Activated CD4-positive, CD25-positive, alpha-beta regulatory T cell treated with anti-CD3 and anti-CD28 coated beads, Interleukin-2, amount 50 U/mL, for 24 hours (primary cell): ENCODE measurements around the gene HS1BP3.
A peak's percentile ranks its signal among the peaks of the same experiment; 100 is the strongest.

Experiments used
- ATAC-seq, 2 donors: fragments of 150-1000 bp; cut with Tn5 transposase; one replicate each; pipeline ENCODE4 v1.10.0; 2021; ENCODE audit warnings: mild to moderate bottlenecking in 1 of 2, moderate library complexity in 1 of 2

Gene HS1BP3

GRCh38 chr2:20674974-20675679 lies 24.2 kb upstream of the HS1BP3 start:
- ATAC-seq = no peak

- ATAC-seq = no peak
These were observed 23.5 kb upstream of the HS1BP3 start for GRCh38 chr2:20674309-20674965.

GRCh38 chr2:20673686-20674308 lies 22.9 kb upstream of the HS1BP3 start:
- no peak for ATAC-seq

GRCh38 chr2:20672201-20672951 lies 21.5 kb upstream of the HS1BP3 start:
- no peak for ATAC-seq

GRCh38 chr2:20671736-20672080 lies 20.8 kb upstream of the HS1BP3 start:
- no peak for ATAC-seq

DNA sequence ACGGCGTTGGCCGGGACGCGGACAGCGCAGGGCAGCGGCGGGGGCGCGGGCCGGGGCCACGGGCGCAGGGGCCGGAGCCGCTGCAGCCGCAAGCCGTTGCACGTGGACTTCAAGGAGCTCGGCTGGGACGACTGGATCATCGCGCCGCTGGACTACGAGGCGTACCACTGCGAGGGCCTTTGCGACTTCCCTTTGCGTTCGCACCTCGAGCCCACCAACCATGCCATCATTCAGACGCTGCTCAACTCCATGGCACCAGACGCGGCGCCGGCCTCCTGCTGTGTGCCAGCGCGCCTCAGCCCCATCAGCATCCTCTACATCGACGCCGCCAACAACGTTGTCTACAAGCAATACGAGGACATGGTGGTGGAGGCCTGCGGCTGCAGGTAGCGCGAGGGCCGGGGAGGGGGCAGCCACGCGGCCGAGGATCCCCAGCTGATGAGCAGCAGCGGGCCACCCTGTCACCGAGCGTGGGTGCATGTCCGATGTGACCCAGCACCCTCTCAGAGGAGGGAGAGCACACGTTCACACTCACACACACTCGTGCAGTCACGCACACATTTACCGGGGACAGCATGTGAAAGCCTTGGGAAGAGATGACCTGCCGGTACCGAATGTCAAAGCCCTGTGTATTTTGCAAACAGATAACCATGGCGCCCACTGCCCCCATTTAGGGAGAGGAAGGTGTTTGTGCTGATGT lies 20.3 kb upstream of the HS1BP3 start:
- ATAC-seq = no peak

DNA sequence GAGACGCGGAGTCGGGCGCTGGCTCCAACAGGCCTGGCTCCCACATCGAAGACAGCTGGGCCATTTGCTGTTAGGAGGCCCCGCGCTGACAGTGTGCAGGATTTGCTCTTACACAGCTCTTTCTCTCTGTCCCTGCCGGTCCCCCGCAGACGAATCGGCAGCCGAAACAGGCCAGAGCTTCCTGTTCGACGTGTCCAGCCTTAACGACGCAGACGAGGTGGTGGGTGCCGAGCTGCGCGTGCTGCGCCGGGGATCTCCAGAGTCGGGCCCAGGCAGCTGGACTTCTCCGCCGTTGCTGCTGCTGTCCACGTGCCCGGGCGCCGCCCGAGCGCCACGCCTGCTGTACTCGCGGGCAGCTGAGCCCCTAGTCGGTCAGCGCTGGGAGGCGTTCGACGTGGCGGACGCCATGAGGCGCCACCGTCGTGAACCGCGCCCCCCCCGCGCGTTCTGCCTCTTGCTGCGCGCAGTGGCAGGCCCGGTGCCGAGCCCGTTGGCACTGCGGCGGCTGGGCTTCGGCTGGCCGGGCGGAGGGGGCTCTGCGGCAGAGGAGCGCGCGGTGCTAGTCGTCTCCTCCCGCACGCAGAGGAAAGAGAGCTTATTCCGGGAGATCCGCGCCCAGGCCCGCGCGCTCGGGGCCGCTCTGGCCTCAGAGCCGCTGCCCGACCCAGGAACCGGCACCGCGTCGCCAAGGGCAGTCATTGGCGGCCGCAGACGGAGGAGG lies 19.6 kb upstream of the HS1BP3 start:
- no peak for ATAC-seq

DNA sequence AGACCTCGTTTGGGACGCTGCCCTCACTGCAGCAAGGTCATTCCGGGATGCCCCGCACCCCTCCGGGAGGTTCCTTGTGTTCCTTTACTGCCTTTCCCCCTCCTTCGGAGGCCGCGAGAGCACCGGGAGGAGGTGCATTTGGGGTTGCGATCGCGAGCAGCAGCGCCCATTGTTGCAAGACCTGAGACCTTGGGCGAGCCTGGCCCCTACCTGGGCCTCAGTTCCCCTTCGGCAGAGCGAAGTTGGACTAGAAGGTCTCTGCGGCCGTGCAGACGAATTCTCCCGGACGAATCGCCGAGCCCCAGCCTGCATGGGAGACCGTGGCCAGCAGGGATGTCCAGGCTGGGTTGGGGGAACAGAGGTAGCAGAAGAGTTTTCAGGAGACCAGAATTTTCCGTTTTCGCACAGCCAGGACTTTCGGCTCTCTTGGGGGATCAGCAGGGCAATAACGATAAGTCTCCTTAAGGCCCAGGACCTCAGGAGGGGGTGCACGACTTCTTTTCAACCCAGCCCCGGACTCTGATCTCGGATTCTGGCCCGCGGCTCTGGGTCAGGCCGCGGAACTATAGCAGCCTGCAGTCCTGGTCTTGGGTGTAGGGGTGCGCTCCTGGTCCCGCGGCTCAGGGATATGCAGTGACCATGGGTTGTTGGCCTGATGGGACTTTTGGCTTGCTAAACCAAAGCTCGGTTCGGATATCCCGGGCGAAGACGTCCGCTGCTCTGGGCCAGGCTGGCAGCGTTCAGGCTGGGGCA lies 18.8 kb upstream of the HS1BP3 start:
- no peak for ATAC-seq

GRCh38 chr2:20668871-20669475 lies 18.1 kb upstream of the HS1BP3 start:
- no peak for ATAC-seq

DNA sequence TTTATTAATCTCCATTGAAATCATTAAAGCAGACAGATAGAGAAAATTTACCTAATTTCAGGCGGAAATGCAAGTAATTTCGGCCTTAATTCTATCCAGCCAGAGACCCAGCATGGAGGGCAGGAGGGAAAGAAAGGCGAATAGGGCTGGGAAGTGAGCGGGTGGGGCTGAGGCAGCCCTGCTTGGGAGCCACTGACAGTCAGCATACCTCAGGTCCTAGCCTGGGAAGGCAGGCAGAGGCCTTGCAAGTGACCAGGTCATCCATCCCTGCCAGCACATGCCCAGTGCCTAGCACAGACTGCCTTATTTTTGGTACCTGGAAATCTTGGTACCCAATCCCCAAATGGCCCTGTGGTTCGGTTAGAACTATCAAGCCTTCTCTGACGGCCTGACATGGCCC lies 17.6 kb upstream of the HS1BP3 start:
- no peak for ATAC-seq

DNA sequence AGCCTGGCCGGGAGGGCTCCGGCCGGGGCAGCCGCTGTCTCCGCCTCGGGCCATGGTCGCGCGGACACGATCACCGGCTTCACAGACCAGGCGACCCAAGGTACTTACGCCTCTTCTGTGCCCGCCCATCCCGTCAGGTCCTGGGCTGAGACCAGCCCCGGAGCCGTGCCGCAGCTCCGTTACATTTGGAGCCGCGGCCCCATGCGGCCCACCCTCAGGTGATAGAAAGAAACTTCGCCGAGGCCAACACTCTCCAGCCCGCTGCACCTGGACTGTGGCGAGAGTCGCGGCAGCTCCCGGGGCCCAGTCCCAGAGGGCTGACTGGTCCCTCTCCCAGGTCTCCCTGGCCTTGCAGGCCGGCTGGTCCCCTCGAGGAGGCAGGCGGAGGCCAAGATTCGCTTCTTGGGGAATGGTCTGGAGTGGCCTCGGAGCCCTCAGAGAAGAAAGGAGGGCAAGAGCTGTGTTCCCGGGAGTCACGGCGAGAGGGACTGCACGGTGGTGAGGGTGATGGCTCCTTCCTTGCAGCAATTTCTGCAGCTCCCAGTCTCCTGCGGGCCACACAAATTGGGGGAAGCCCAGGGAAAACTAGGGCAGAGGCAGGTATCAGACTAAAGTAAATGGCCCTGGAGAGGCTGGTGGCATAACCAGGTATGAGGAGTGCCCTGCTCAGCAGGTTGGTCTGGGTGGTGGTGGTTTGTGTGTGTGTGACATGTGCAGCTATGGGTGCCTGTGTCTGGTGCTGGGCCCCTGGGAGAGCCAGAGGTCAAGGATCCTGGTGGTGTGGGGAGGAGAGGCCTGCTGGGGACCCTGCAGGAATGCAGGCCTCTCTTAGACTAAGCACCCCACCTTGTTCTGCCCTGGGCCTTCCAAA lies 16.9 kb upstream of the HS1BP3 start:
- no peak for ATAC-seq

DNA sequence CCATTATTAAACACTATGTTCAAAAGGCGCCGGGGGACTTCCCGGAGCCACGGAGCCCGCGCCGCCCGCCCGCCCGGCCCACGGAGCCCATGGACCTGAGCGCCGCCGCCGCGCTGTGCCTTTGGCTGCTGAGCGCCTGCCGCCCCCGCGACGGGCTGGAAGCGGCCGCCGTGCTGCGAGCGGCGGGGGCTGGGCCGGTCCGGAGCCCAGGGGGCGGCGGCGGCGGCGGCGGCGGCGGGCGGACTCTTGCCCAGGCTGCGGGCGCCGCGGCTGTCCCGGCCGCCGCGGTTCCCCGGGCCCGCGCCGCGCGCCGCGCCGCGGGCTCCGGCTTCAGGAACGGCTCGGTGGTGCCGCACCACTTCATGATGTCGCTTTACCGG lies 16.2 kb upstream of the HS1BP3 start:
- no peak for ATAC-seq

- ATAC-seq = peak in 1 of 2 donors; percentile 39
These were observed 15.6 kb upstream of the HS1BP3 start, which contains the start of gene GDF7 for GRCh38 chr2:20666304-20667150. TSS of gene GDF7 (plus strand) at chr2:20667144. CDS start at chr2:20667240, 96 bp downstream.

- ATAC-seq = no peak
These were observed 15.1 kb upstream of the HS1BP3 start for GRCh38 chr2:20666005-20666303.

DNA sequence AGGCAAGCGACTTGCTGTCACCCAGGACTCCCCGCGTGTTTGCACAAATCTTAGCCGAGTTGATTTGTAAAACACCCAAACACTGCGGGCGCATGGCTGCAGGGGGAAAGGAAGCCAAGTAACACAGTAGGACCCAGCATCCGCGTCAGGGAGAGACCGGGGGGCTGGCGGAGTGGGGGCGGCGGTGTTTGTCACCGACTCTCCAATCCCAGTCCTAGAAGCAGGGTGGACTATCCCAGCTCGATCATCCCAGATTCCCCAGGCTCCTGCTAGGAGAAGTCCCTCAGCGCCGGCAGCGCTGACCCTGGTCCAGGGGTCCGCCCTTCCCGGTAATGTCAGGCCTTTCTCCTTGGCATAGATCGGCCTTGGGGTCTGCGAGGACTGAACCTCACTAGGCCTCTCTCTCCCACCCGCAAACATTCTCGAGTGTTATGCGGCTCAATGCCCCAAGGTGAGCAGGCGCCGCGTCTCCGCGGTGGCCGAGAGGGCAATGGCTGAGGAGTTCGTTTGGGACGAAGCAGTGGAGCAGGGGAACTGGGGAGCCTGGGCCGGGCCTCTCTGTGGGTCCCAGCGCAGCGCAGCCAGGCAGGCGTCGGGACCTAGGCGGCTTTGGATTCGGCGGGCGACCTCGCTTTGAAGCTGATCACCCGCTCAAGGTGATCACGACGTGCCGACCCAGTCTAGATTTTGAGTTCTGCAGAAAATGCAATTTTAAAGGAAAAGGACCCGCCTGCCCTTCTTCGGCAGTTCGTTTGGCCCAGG lies 14.5 kb upstream of the HS1BP3 start:
- ATAC-seq = no peak

DNA sequence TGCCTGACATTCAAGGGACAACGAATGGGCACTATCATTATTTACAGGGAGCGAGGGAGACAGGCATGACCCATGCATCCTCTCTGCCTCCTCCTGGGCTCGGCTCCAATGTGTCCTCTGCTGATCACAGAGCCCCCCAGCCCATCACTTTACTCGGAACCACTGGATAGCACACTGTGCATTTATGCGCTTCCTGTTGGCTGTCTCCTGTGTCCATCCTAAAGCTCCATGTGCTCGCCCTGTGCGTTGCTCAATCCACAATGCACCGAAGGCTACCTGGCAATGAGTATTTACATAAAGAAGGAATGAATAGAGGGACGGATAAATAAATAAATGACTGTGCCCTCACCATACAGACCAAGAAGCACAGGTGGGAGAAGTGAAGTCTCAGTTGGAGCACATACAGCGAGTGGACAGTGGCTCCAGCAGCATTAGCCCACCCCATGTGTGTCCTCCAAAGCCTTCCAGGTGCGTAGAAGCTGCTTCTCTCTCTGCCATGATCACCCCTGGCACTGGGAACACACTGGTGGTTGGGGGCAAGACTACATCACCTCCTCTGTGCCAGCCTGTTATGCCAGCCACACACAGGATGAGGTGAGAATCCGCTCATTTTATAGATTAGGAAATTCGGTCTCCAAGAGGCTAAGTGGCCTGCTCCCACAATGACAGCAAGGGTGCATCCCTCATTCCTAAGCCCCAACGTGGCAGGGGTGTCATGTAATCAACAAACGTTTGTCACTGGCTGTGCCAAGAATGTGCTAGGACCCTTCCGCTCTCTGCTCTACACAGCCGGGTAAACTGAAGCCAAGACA lies 13.7 kb upstream of the HS1BP3 start:
- no peak for ATAC-seq

- ATAC-seq = no peak
These were observed 13.1 kb upstream of the HS1BP3 start for GRCh38 chr2:20664071-20664390.
